ENCODE results near the gene KCNIP4. TPM values are rescaled to one million over a fixed set of nuclear protein-coding genes. Genes with fewer than 3 reads are reported as not detected.

Gene KCNIP4
- total RNA-seq, 1 donor from 2014 or later, result 0.59 TPM

GRCh38 chr4:21005647-21006046, 942.9 kb downstream of the KCNIP4 start:
- Mint-ChIP-seq H3K4me3 (ENCODE audit: unreplicated experiment) (no peak overlapping the region), H3K27me3 (ENCODE audit: low read depth, unreplicated experiment) (no peaks in the 10 kb centered on the region), H3K4me1 (ENCODE audit: low read depth, unreplicated experiment) (no peaks in the 10 kb centered on the region), H3K27ac (ENCODE audit: unreplicated experiment) (no peak overlapping the region), H3K9me3 (ENCODE audit: unreplicated experiment) (no peaks in the 10 kb centered on the region), H3K36me3 (ENCODE audit: low read depth, unreplicated experiment) (no peaks in the 10 kb centered on the region)
- no peaks in the 10 kb centered on the region for H3K27me3 ChIP-seq (ENCODE audit: insufficient read depth, low read length)
- no peak overlapping the region for H2AFZ ChIP-seq (ENCODE audit: low read depth, low read length)
- no peaks in the 10 kb centered on the region for H3K4me1 ChIP-seq (ENCODE audit: insufficient read depth, low read length)
- no peak for FAIRE-seq
- no peaks in the 10 kb centered on the region for H4K20me1 ChIP-seq (ENCODE audit: insufficient read depth, low read length)
- no peak overlapping the region for H3K4me2 ChIP-seq (ENCODE audit: low read length)
- TF ChIP-seq CTCF (IDR thresholded peaks at IDR 0.05; ENCODE audit: insufficient read depth, low read depth, low read length) (no peak), EZH2 (IDR thresholded peaks at IDR 0.05; ENCODE audit: insufficient read depth, low read length) (no peak)
- no peak overlapping the region for H3K27ac ChIP-seq (ENCODE audit: low read depth, low read length)
- no peak overlapping the region for H3K9ac ChIP-seq (ENCODE audit: low read length)
- no peak for DNase-seq (ENCODE audit: low read depth)
- H3K36me3 ChIP-seq (ENCODE audit: insufficient read depth, low read length), result no peaks in the 10 kb centered on the region
- H3K4me3 ChIP-seq (ENCODE audit: insufficient read depth, low read depth, low read length), result no peak overlapping the region
- no peaks in the 10 kb centered on the region for H3K79me2 ChIP-seq (ENCODE audit: insufficient read depth, low read length)
- H3K9me3 ChIP-seq (ENCODE audit: insufficient read depth, low read depth, low read length), result no peaks in the 10 kb centered on the region

- H3K4me3 Mint-ChIP-seq (ENCODE audit: unreplicated experiment), result no peak overlapping the region
- Histone ChIP-seq H3K79me2 (ENCODE audit: insufficient read depth, low read length) (no peaks in the 10 kb centered on the region), H2AFZ (ENCODE audit: low read depth, low read length) (no peak overlapping the region), H3K27ac (ENCODE audit: low read depth, low read length) (no peak overlapping the region), H4K20me1 (ENCODE audit: insufficient read depth, low read length) (no peaks in the 10 kb centered on the region), H3K4me1 (ENCODE audit: insufficient read depth, low read length) (no peaks in the 10 kb centered on the region), H3K36me3 (ENCODE audit: insufficient read depth, low read length) (no peaks in the 10 kb centered on the region), H3K9ac (ENCODE audit: low read length) (no peak overlapping the region), H3K4me2 (ENCODE audit: low read length) (no peak overlapping the region), H3K27me3 (ENCODE audit: insufficient read depth, low read length) (no peaks in the 10 kb centered on the region), H3K9me3 (ENCODE audit: insufficient read depth, low read depth, low read length) (no peaks in the 10 kb centered on the region), H3K4me3 (ENCODE audit: insufficient read depth, low read depth, low read length) (no peak overlapping the region)
- DNase-seq (ENCODE audit: low read depth), result no peak
- H3K36me3 Mint-ChIP-seq (ENCODE audit: low read depth, unreplicated experiment), result no peaks in the 10 kb centered on the region
- H3K9me3 Mint-ChIP-seq (ENCODE audit: unreplicated experiment), result no peaks in the 10 kb centered on the region
- FAIRE-seq, result no peak
- H3K27ac Mint-ChIP-seq (ENCODE audit: unreplicated experiment), result no peak overlapping the region
- H3K27me3 Mint-ChIP-seq (ENCODE audit: low read depth, unreplicated experiment), result no peaks in the 10 kb centered on the region
- no peaks in the 10 kb centered on the region for H3K4me1 Mint-ChIP-seq (ENCODE audit: low read depth, unreplicated experiment)
- TF ChIP-seq EZH2 (IDR thresholded peaks at IDR 0.05; ENCODE audit: insufficient read depth, low read length) (no peak), CTCF (IDR thresholded peaks at IDR 0.05; ENCODE audit: insufficient read depth, low read depth, low read length) (no peak)
These were observed 945.6 kb downstream of the KCNIP4 start for GRCh38 chr4:21002976-21003375.

- Mint-ChIP-seq H3K9me3 (ENCODE audit: unreplicated experiment) (no peaks in the 10 kb centered on the region), H3K4me1 (ENCODE audit: low read depth, unreplicated experiment) (no peaks in the 10 kb centered on the region)
- H2AFZ ChIP-seq (ENCODE audit: low read depth, low read length), result no peak overlapping the region
These were observed 946.3 kb downstream of the KCNIP4 start for GRCh38 chr4:21002286-21002685.

More at GRCh38 chr4:21002286-21002685, 946.3 kb downstream of the KCNIP4 start:
- no peaks in the 10 kb centered on the region for H4K20me1 ChIP-seq (ENCODE audit: insufficient read depth, low read length)
- H3K27me3 Mint-ChIP-seq (ENCODE audit: low read depth, unreplicated experiment), result no peaks in the 10 kb centered on the region
- no peak overlapping the region for H3K27ac ChIP-seq (ENCODE audit: low read depth, low read length)
- no peak for TF ChIP-seq CTCF (IDR thresholded peaks at IDR 0.05; ENCODE audit: insufficient read depth, low read depth, low read length)
- TF ChIP-seq EZH2 (IDR thresholded peaks at IDR 0.05; ENCODE audit: insufficient read depth, low read length), result no peak
- no peaks in the 10 kb centered on the region for H3K4me1 ChIP-seq (ENCODE audit: insufficient read depth, low read length)
- no peaks in the 10 kb centered on the region for H3K79me2 ChIP-seq (ENCODE audit: insufficient read depth, low read length)
- no peaks in the 10 kb centered on the region for H3K36me3 ChIP-seq (ENCODE audit: insufficient read depth, low read length)
- no peak overlapping the region for H3K4me3 ChIP-seq (ENCODE audit: insufficient read depth, low read depth, low read length)
- no peak for DNase-seq (ENCODE audit: low read depth)
- H3K9me3 ChIP-seq (ENCODE audit: insufficient read depth, low read depth, low read length), result no peaks in the 10 kb centered on the region
- H3K27ac Mint-ChIP-seq (ENCODE audit: unreplicated experiment), result no peak overlapping the region
- no peak overlapping the region for H3K4me2 ChIP-seq (ENCODE audit: low read length)
- no peak overlapping the region for H3K9ac ChIP-seq (ENCODE audit: low read length)
- FAIRE-seq, result no peak
- no peaks in the 10 kb centered on the region for H3K27me3 ChIP-seq (ENCODE audit: insufficient read depth, low read length)
- H3K36me3 Mint-ChIP-seq (ENCODE audit: low read depth, unreplicated experiment), result no peaks in the 10 kb centered on the region
- no peak overlapping the region for H3K4me3 Mint-ChIP-seq (ENCODE audit: unreplicated experiment)
